ENCODE results near the gene MTUS2.
A peak's percentile ranks its signal among the peaks of the same experiment; 100 is the strongest.

Gene MTUS2

DNA sequence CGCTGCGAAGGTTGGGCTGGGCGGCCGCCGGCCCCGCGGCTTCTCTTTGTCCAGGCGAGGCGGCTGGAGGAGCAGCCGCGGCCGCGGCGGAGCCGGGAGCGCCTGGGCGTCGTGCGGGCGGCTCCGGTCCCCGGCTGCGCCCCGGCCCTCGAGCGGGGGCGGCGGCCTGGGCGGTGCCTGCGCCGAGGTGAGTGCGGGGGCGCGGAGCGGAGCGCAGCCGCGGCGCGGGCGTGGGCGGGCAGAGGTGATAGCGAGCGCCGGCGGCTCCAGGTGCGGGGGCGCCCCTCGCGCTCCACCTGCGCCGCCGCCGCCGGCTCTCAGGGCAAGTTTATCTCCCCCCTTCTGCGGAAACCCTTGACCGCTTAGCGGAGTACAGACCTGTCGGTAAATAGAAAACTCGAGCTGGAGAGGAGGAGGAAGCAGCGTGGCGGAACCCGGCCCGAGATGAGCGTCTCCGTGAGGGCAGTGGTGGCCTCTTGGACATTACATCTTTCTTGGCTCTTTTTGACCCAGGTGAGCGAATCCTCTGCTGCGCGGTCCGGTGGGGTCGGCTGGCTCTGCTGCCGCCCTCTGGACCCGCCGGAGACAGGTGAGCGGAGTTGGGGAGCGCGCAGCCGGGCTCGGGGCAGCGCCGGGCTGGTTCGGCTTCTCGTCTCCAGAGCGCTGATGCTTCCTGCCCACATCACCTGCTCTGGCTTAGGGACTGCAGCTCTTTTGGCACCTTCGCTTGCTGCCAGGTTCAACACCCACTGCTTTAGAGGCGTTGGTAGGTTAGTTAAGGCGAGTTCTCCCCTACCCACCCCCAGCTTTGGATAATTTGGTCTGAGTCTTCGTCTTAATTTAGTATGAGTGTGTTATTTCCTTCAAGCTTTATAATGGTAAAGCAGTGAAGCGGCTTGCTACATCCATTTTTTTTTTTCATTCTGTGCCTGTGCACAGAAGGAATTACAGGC is at the start of gene MTUS2:
MTUS2 (plus strand) TSS at position 241 of the 953 bp plus-strand sequence.
- no peak for DNase-seq (ENCODE audit: extremely low read depth, low read depth)
- TF ChIP-seq, protein P1, sequence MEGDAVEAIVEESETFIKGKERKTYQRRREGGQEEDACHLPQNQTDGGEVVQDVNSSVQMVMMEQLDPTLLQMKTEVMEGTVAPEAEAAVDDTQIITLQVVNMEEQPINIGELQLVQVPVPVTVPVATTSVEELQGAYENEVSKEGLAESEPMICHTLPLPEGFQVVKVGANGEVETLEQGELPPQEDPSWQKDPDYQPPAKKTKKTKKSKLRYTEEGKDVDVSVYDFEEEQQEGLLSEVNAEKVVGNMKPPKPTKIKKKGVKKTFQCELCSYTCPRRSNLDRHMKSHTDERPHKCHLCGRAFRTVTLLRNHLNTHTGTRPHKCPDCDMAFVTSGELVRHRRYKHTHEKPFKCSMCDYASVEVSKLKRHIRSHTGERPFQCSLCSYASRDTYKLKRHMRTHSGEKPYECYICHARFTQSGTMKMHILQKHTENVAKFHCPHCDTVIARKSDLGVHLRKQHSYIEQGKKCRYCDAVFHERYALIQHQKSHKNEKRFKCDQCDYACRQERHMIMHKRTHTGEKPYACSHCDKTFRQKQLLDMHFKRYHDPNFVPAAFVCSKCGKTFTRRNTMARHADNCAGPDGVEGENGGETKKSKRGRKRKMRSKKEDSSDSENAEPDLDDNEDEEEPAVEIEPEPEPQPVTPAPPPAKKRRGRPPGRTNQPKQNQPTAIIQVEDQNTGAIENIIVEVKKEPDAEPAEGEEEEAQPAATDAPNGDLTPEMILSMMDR (IDR thresholded peaks at IDR 0.05; ENCODE audit: low read depth, low read length) = no peak

DNA sequence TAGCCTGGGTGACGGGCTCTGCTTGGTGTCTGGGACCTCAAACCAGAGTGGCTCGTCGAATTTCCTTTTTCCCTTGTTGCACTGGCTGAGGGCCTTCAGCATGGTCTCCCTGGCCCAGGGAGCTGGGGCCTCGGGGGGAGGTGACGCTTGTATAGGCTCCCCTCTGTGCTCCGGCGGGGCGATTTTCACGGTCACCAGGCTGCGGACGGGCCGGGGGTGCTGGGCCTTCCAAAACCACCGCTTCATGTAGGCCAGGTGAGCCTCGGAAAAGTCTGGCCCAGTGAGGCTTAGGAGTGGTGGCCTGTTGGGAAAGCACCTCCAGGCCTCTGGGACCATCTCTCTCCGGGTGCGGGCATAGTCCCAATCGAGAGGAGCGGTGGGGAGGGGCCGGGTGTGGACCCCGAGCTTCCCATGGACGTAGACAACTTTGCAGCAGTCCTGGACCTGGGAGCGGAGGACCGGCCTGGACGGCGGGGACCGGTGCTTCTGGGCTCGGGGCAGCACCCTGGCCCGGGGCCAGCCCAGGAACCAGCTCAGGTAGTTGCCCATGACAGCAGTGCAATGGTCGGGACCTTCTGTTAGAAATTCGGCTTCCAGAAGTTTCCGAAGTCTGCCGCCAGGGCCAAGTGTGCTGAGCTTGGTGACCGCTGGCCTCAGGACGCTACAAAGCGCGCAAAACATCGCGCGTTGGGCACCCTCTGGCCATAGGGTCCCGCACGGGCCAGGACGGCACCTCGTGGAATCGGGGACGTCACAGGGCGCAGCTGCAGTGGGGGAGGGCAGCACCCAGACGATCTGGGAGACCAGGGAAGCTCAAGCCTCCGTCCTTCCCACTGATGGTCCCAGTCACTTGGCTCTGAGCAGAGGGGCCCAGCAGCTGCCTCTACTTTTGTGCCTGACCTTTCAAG is 41.6 kb upstream of the MTUS2 start:
- no peak for DNase-seq (ENCODE audit: extremely low read depth, low read depth)
- TF ChIP-seq, protein P1 (IDR thresholded peaks at IDR 0.05; ENCODE audit: low read depth, low read length) = no peak

DNA sequence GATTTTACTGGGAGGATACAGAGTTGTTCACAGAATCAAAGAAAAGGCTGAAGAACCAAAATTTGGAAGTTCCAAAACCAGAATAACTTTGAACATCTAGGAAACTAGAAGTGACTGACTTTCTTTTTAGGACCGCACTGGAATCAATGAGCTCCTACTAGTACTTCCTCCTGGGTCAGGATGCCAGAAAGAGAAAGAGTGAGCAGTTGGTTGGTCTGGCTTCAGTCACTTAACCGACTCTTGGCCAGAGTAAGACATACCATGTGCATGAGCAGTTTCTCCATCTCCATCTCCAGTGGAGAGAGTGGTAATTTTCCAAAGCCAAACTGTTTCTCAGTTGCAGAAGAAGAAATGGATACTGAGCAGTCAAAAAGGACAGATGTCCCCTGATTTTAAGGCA is 27.1 kb upstream of the MTUS2 start:
- peak; percentile 53 for DNase-seq (ENCODE audit: extremely low read depth, low read depth)
- TF ChIP-seq, protein P1 (IDR thresholded peaks at IDR 0.05; ENCODE audit: low read depth, low read length) = no peak

DNA sequence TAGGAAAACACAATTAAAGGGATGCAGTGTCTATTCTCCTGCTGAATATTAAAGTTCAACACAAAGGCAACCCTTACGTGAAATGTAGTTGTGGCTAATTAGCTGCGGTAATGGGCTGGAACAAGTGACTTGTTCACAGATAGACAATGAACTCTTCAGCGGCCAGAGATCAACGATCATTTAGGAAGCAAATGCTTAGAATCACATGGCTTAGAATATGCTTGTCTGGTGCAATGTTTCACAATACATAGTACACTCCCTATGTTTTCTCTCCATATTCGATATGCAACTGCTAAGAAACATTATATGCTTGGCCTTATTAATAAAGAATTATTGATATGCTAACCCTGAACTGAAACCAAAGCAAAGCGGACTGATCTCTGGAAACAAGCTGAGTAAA is 25.7 kb upstream of the MTUS2 start:
- DNase-seq (ENCODE audit: extremely low read depth, low read depth) = no peak
- TF ChIP-seq, protein P1 (IDR thresholded peaks at IDR 0.05; ENCODE audit: low read depth, low read length) = no peak

DNA sequence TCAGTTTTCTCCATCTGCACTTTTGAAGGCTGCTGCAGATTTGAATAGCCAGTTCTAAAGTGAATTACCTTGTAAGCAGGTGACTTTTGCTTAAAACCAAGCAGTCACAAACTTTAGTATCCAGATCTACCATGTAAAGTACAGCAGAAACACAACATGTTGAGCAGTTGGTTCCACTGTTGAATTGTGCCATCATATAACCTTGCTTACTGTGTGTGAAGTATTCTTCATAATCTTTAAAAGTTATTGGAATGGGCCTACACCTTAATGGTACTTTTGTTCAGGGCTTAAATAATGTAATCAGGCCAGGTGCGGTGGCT is 23.2 kb upstream of the MTUS2 start:
- TF ChIP-seq, protein P1 (IDR thresholded peaks at IDR 0.05; ENCODE audit: low read depth, low read length) = no peak
- no peak for DNase-seq (ENCODE audit: extremely low read depth, low read depth)

DNA sequence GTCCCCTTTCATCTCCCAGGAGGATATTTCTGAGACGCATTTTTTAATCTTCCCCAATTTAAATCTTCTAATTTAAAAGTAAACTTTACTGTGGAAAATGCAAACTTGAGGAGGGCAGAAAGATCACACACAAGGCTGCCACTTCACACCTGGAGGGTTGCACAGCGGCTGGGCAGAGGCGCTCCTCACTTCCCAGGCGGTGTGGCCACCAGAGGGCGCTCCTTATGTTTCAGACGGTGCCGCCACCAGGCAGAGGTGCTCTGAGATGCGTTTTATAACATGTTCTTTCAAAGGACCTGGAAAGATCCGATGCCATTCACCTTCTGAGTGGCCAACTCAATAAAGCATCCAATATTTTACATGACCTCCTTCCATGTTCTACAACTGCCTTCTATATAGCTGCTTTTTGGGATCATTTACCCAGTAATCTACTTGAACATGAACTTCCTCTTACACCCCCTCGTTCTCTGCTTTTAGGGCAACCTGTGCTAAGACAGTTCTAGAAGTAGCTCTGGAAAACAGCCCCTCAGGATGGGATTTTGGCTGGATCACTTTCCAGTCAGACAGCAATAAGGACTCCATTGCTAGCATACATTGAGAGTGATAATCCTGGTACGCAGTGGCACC is 14.8 kb upstream of the MTUS2 start:
- TF ChIP-seq, protein P1 (IDR thresholded peaks at IDR 0.05; ENCODE audit: low read depth, low read length) = peak; percentile 27
- no peak for DNase-seq (ENCODE audit: extremely low read depth, low read depth)

Measured in AG09319 (cell line).